Measurements from ENCODE around the gene ZBTB7A.

DNA sequence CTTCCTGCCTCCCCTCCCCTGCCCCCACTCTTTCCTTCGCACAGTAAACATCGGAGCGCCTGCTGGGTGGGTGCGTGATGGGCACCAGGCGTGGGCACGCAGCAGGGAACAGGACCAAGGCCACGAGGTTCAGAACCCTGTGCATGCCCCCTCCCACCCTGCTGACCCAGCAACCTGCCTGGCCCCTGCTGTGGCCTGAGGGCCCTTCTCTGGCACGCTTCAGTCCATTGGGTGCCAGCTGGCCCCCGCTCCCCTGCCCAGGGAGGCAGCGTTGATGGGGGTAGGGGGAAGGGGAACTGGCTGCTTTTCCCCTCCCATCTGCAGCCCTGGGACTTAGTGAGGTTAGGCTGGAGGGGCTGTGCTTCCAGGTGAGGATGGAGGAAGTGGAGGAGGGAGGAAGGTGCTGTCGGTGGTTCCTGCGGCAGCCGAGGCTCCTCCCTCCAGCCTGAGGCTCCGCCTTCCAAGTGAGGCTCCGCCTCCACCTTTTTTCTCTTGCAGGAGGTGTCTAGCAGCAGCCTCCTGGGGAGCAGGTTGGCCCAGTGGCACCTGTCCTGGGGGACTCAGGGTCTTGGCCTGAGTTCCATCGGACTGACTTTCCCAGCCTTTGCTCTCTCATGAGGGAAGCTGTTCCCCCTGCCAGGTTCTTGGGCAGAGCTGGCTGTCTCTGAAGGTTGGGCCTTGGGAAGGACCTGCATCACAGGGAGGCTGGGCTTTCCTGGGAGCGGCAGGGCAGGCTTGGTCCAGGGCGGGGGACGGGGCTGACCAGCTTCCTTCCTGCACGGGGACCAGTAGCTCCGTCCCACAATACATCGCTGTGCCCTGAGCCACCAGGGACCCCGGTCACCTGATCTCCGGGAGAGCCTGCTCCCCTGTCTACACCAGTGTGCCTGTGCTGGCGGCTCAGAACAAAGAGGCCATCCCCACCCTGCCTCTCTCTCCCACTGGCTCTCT lies 51.9 kb downstream of the ZBTB7A start:
- TF ChIP-seq EZH2 (IDR thresholded peaks at IDR 0.05; ENCODE audit: insufficient read depth, poor library complexity, severe bottlenecking) (no peak), EZH2phosphoT487 (IDR thresholded peaks at IDR 0.05; ENCODE audit: insufficient read depth, low read depth) (no peak)
